ENCODE measurements around the gene OR12D1.
"Not testable (repeated sequence)": the region's sequence is repeated elsewhere in the genome, so short reads cannot be mapped to it uniquely, and the experiment has no call there.

Gene OR12D1

DNA sequence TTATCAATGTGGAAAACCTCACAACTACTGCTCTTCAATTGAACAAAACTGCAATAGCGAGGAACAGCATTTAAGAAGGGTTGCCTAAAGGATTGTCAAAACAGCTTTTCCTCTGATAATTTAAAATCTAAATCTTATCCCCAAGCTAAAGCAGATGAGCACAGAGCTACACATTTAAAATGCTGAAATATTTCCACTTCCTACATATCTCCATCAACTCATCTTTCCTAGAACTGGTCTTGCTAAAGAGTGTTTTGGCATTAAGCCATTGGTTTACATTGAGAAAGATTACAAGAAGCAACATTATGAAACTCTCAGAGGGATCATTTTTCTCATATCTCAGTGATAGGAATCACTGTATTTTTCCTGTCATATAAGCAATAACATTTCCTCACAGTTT is 28.0 kb downstream of the OR12D1 start:
- no peak overlapping the region for H3K4me3 ChIP-seq (ENCODE audit: low read depth, low read length)
- no peak for TF ChIP-seq CTCF (IDR thresholded peaks at IDR 0.05; ENCODE audit: insufficient read depth, low read depth, low read length, missing control alignments)
- DNase-seq (ENCODE audit: low read depth), result no peak

GRCh38 chr6:29444031-29444430 is 29.3 kb downstream of the OR12D1 start:
- not testable (repeated sequence) for DNase-seq (ENCODE audit: low read depth); H3K4me3 ChIP-seq (ENCODE audit: low read depth, low read length)

- no peak for TF ChIP-seq CTCF (IDR thresholded peaks at IDR 0.05; ENCODE audit: insufficient read depth, low read depth, low read length, missing control alignments)
- DNase-seq (ENCODE audit: low read depth), result no peak
- no peak overlapping the region for H3K4me3 ChIP-seq (ENCODE audit: low read depth, low read length)
These were observed 32.9 kb downstream of the OR12D1 start for GRCh38 chr6:29447670-29448069.

- H3K4me3 ChIP-seq (ENCODE audit: low read depth, low read length), result no peak overlapping the region
- no peak for TF ChIP-seq CTCF (IDR thresholded peaks at IDR 0.05; ENCODE audit: insufficient read depth, low read depth, low read length, missing control alignments)
- no peak for DNase-seq (ENCODE audit: low read depth)
These were observed 36.9 kb downstream of the OR12D1 start for GRCh38 chr6:29451471-29452193.

- H3K4me3 ChIP-seq (ENCODE audit: low read depth, low read length), result no peak within 1 kb of the TSS
- DNase-seq (ENCODE audit: low read depth), result no peak
These were observed 42.2 kb downstream of the OR12D1 start, which contains the start of the genes OR11A1 and OR2H1 for GRCh38 chr6:29456971-29457370. OR11A1 (minus strand) TSS chr6:29457071; CDS start chr6:29427641, 29,430 bp downstream. OR2H1 (plus strand) TSS chr6:29457155; CDS start chr6:29461770, 4,615 bp downstream.

GRCh38 chr6:29461021-29461814 is 46.5 kb downstream of the OR12D1 start:
- no peak overlapping the region for H3K4me3 ChIP-seq (ENCODE audit: low read depth, low read length)
- TF ChIP-seq CTCF (IDR thresholded peaks at IDR 0.05; ENCODE audit: insufficient read depth, low read depth, low read length, missing control alignments), result no peak
- no peak for DNase-seq (ENCODE audit: low read depth)

More at GRCh38 chr6:29456971-29457370, 42.2 kb downstream of the OR12D1 start, which contains the start of the genes OR11A1 and OR2H1:
- no peak for TF ChIP-seq CTCF (IDR thresholded peaks at IDR 0.05; ENCODE audit: insufficient read depth, low read depth, low read length, missing control alignments)

DNA sequence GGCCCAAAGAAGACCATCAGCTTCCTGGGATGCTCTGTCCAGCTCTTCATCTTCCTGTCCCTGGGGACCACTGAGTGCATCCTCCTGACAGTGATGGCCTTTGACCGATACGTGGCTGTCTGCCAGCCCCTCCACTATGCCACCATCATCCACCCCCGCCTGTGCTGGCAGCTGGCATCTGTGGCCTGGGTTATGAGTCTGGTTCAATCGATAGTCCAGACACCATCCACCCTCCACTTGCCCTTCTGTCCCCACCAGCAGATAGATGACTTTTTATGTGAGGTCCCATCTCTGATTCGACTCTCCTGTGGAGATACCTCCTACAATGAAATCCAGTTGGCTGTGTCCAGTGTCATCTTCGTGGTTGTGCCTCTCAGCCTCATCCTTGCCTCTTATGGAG is 47.3 kb downstream of the OR12D1 start:
- DNase-seq (ENCODE audit: low read depth), result no peak
- no peak for TF ChIP-seq CTCF (IDR thresholded peaks at IDR 0.05; ENCODE audit: insufficient read depth, low read depth, low read length, missing control alignments)
- no peak overlapping the region for H3K4me3 ChIP-seq (ENCODE audit: low read depth, low read length)

Data from GM12865 (cell line).